CD14-positive monocyte (primary cell): ENCODE measurements around the gene PTPRN2. TPM values are rescaled to one million over a fixed set of nuclear protein-coding genes. Genes with fewer than 3 reads are reported as not detected.

ENCODE experiments used
- DNase-seq, 3 donors: peaks; one replicate each; pipeline ENCODE4 v3.0.0-alpha.2; 2011 to 2022
- H2AFZ ChIP-seq: 2 replicates; pipeline ENCODE4 v1.6.0; 2012; ENCODE audit warnings: mild to moderate bottlenecking, low read depth, low read length, inconsistent platforms; ENCODE audit not compliant: insufficient read depth, poor library complexity, severe bottlenecking
- H3K27ac ChIP-seq, 2 donors: 1 replicate in 1 of 2; 2 replicates in 1 of 2; pipeline ENCODE4 v1.5.1; 2012 to 2013; ENCODE audit warnings: low read length in 2 of 2, control low read depth in 1 of 2, inconsistent platforms in 1 of 2, low read depth in 1 of 2, mild to moderate bottlenecking in 1 of 2
- H3K27me3 ChIP-seq, 2 donors: one replicate each; pipeline versions ENCODE4 v1.6.0 to v1.6.1; 2011 to 2013; ENCODE audit warnings: low read length in 2 of 2; ENCODE audit not compliant: control insufficient read depth in 2 of 2, insufficient read depth in 2 of 2
- H3K36me3 ChIP-seq, 2 donors: replicated peaks in 1 of 2; 1 replicate in 1 of 2; 2 replicates in 1 of 2; pipeline versions ENCODE4 v1.5.1 to v1.6.1; 2012 to 2013; ENCODE audit warnings: low read length in 2 of 2, control low read depth in 1 of 2, inconsistent platforms in 1 of 2, mild to moderate bottlenecking in 1 of 2; ENCODE audit not compliant: insufficient read depth in 2 of 2, control insufficient read depth in 1 of 2
- H3K4me1 ChIP-seq, 2 donors: 1 replicate in 1 of 2; 2 replicates in 1 of 2; pipeline versions ENCODE4 v1.5.1 to v1.6.1; 2012 to 2013; ENCODE audit warnings: low read length in 2 of 2, control low read depth in 1 of 2, inconsistent platforms in 1 of 2, mild to moderate bottlenecking in 1 of 2, moderate library complexity in 1 of 2; ENCODE audit not compliant: insufficient read depth in 2 of 2, control insufficient read depth in 1 of 2
- H3K4me2 ChIP-seq: replicated peaks from 2 replicates; pipeline ENCODE3; 2012; ENCODE audit warnings: low read length, moderate library complexity, mild to moderate bottlenecking; ENCODE audit not compliant: poor library complexity, severe bottlenecking; ENCODE audit errors: extremely low read depth
- H3K4me3 ChIP-seq, 3 experiments: fragments of 200-600 bp in 1 of 3; sonication (generic) in 1 of 3; replicated peaks in 1 of 3; 1 replicate in 2 of 3; 2 replicates in 1 of 3; pipeline ENCODE4 v1.5.1; 2011 to 2013; ENCODE audit warnings: low read length in 3 of 3, mild to moderate bottlenecking in 3 of 3, control low read depth in 2 of 3, low read depth in 2 of 3, inconsistent platforms in 1 of 3, moderate library complexity in 1 of 3
- H3K79me2 ChIP-seq: 2 replicates; pipeline ENCODE4 v1.6.0; 2012; ENCODE audit warnings: mild to moderate bottlenecking, control low read depth, inconsistent platforms, low read length, moderate library complexity; ENCODE audit not compliant: insufficient read depth
- H3K9ac ChIP-seq: 2 replicates; pipeline ENCODE4 v1.6.0; 2017; ENCODE audit warnings: low read length, mild to moderate bottlenecking; ENCODE audit not compliant: insufficient read depth, poor library complexity, severe bottlenecking
- H3K9me3 ChIP-seq, 2 donors: replicated peaks in 1 of 2; 1 replicate in 1 of 2; 2 replicates in 1 of 2; pipeline versions ENCODE4 v1.5.1 to v1.6.1; 2012 to 2013; ENCODE audit warnings: low read length in 2 of 2, control low read depth in 1 of 2; ENCODE audit not compliant: control insufficient read depth in 1 of 2, insufficient read depth in 1 of 2
- H4K20me1 ChIP-seq: 2 replicates; pipeline ENCODE4 v1.6.0; 2012; ENCODE audit warnings: mild to moderate bottlenecking, low read length, control low read depth, moderate library complexity; ENCODE audit not compliant: insufficient read depth
- H3K27ac Mint-ChIP-seq, 7 donors: one replicate each; pipeline ENCODE4 v1.8.0; 2020; ENCODE audit warnings: mild to moderate bottlenecking in 7 of 7, mixed read lengths in 7 of 7, moderate library complexity in 6 of 7, inconsistent platforms in 2 of 7
- H3K27me3 Mint-ChIP-seq, 3 donors: one replicate each; pipeline ENCODE4 v1.8.0; 2021 to 2022; ENCODE audit warnings: low read depth in 3 of 3, mild to moderate bottlenecking in 3 of 3, mixed read lengths in 3 of 3, moderate library complexity in 3 of 3, inconsistent platforms in 1 of 3
- H3K36me3 Mint-ChIP-seq, 2 donors: one replicate each; pipeline ENCODE4 v1.8.0; 2020; ENCODE audit warnings: mixed read lengths in 2 of 2, inconsistent platforms in 1 of 2, mild to moderate bottlenecking in 1 of 2
- H3K4me1 Mint-ChIP-seq: one replicate; pipeline ENCODE4 v1.8.0; 2020; ENCODE audit warnings: mild to moderate bottlenecking, mixed read lengths
- H3K4me3 Mint-ChIP-seq, 2 donors: one replicate each; pipeline ENCODE4 v1.8.0; 2020; ENCODE audit warnings: mild to moderate bottlenecking in 2 of 2, mixed read lengths in 2 of 2, moderate library complexity in 1 of 2
- H3K9me3 Mint-ChIP-seq, 7 donors: one replicate each; pipeline ENCODE4 v1.8.0; 2020 to 2022; ENCODE audit warnings: mixed read lengths in 7 of 7, mild to moderate bottlenecking in 6 of 7, moderate library complexity in 6 of 7, inconsistent platforms in 2 of 7
- WGBS: methylation state at CpG from one replicate; pipeline ENCODE4 v1.1.5; 2013; ENCODE audit warnings: missing lambda C conversion rate; ENCODE audit not compliant: insufficient coverage; 5-methylcytosine and 5-hydroxymethylcytosine counted together
- intact Hi-C, 2 donors: fragments of 100-400 bp; cut with micrococcal nuclease; formaldehyde crosslinking; loops; one replicate each; pipeline versions ENCODE4 v1.15.0 to v1.15.1; 2023
- polyA plus RNA-seq, 3 donors: library from polyadenylated mRNA; depleted of rRNA in 1 of 3; unstranded in 2 of 3; stranded (reverse) in 1 of 3; fragments of 300-500 nt in 2 of 3; fragments of >200 nt in 1 of 3; fragmentation: Illumina TruSeq in 2 of 3; gene quantifications; 1 replicate in 2 of 3; 2 replicates in 1 of 3; pipeline ENCODE4 v1.2.3, GENCODE V29; 2012 to 2021
- TF ChIP-seq, protein P1 (sequence below): fragments of 200-600 bp; IDR thresholded peaks from one replicate; pipeline ENCODE4 v1.8.0; 2022; ENCODE audit warnings: antibody characterized with exemption, mild to moderate bottlenecking

The PTPRN2 gene
- polyA plus RNA-seq, 3 donors = 0.25 to 1.4 (median 0.97) TPM

DNA sequence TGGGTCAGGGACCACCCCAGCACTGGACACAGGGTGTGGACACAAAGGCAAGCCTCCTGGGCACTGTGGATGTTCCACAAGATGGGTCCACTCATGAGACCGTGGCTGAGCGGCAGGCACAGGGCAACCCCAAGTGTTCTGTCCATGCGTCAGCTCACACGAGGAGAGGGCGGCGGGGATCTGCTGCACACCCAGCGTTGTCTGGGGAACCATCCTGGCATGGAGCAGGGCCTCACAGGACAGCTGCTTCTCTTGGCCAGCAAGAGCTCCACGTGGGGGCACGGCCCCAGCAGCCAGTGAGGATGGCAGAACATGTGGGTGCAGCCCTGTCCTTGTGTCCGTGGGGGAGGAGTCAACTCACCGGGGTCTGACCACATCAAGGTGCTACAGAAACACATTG, 195.4 kb downstream of the PTPRN2 start:
- Mint-ChIP-seq H3K4me3 (no peak overlapping the region), H3K36me3 (no peaks in the 10 kb centered on the region), H3K27me3 (peaks cover 0 to 2% (median 0%) of the 10 kb centered on the region in 3 donors), H3K27ac (no peak overlapping the region), H3K9me3 (peaks cover 0 to 2% (median 0%) of the 10 kb centered on the region in 7 donors), H3K4me1 (no peaks in the 10 kb centered on the region)
- H3K27ac ChIP-seq = no peak overlapping the region
- H3K9ac ChIP-seq = no peak overlapping the region
- WGBS = 80% methylated on average over 11 of the region's 11 CpGs
- H3K36me3 ChIP-seq = no peaks in the 10 kb centered on the region
- H4K20me1 ChIP-seq = no peaks in the 10 kb centered on the region
- no peaks in the 10 kb centered on the region for H3K27me3 ChIP-seq
- no peak for DNase-seq
- intact Hi-C loops = no loop called here
- TF ChIP-seq, protein P1, sequence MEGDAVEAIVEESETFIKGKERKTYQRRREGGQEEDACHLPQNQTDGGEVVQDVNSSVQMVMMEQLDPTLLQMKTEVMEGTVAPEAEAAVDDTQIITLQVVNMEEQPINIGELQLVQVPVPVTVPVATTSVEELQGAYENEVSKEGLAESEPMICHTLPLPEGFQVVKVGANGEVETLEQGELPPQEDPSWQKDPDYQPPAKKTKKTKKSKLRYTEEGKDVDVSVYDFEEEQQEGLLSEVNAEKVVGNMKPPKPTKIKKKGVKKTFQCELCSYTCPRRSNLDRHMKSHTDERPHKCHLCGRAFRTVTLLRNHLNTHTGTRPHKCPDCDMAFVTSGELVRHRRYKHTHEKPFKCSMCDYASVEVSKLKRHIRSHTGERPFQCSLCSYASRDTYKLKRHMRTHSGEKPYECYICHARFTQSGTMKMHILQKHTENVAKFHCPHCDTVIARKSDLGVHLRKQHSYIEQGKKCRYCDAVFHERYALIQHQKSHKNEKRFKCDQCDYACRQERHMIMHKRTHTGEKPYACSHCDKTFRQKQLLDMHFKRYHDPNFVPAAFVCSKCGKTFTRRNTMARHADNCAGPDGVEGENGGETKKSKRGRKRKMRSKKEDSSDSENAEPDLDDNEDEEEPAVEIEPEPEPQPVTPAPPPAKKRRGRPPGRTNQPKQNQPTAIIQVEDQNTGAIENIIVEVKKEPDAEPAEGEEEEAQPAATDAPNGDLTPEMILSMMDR = no peak
- H2AFZ ChIP-seq = no peak overlapping the region
- H3K9me3 ChIP-seq = peaks cover 0 to 3% of the 10 kb centered on the region in 2 donors
- H3K4me3 ChIP-seq = no peak overlapping the region
- H3K79me2 ChIP-seq = no peaks in the 10 kb centered on the region
- no peaks in the 10 kb centered on the region for H3K4me1 ChIP-seq
- H3K4me2 ChIP-seq = no peak overlapping the region

DNA sequence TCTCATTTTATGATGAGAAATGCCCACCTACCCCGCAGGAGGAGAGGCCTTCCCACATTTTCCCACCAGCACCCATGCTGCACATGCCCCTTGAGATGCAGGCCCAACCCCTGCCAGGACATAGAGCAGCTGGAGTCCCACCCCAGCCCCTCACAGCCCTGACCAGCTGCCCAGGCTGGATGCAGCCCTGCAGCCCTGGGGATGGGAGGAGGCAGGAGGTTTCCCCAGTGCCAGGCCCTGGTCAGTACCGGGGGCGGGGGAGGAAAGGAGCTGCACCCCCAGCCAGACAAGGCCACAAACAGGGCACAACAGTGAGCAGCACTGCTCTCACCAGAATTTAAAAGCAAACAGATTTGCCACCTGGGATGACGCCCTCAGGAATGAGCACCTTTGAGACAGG, 196.1 kb downstream of the PTPRN2 start:
- TF ChIP-seq, protein P1 = no peak
- WGBS = 92% methylated on average over 4 of the region's 4 CpGs
- Histone ChIP-seq H3K79me2 (no peaks in the 10 kb centered on the region), H3K27ac (no peak overlapping the region), H3K4me3 (no peak overlapping the region), H3K36me3 (no peaks in the 10 kb centered on the region), H3K9ac (no peak overlapping the region), H3K4me1 (no peaks in the 10 kb centered on the region), H2AFZ (no peak overlapping the region), H3K27me3 (no peaks in the 10 kb centered on the region), H4K20me1 (no peaks in the 10 kb centered on the region), H3K4me2 (no peak overlapping the region), H3K9me3 (peaks cover 0 to 3% of the 10 kb centered on the region in 2 donors)
- DNase-seq = no peak
- Mint-ChIP-seq H3K27me3 (peaks cover 0 to 2% (median 0%) of the 10 kb centered on the region in 3 donors), H3K4me3 (no peak overlapping the region), H3K36me3 (no peaks in the 10 kb centered on the region), H3K4me1 (no peaks in the 10 kb centered on the region), H3K9me3 (peaks cover 0 to 5% (median 0%) of the 10 kb centered on the region in 7 donors), H3K27ac (no peak overlapping the region)
- intact Hi-C loops = no loop called here
